ENCODE data around the gene PRAMEF17. TPM values are rescaled to one million over a fixed set of nuclear protein-coding genes. Genes with fewer than 3 reads are reported as not detected.
"Not testable (repeated sequence)": the region's sequence is repeated elsewhere in the genome, so short reads cannot be mapped to it uniquely, and the experiment has no call there.

Gene PRAMEF17
- total RNA-seq, 1 experiment from 2014 or later: not detected

GRCh38 chr1:13356774-13357173, 32.7 kb upstream of the PRAMEF17 start:
- H3K9me3 Mint-ChIP-seq (ENCODE audit: unreplicated experiment); CTCF ChIA-PET; H3K4me3 Mint-ChIP-seq (ENCODE audit: unreplicated experiment); BruUV-seq (replicated peaks); H3K36me3 Mint-ChIP-seq (ENCODE audit: insufficient read depth, unreplicated experiment); POLR2A ChIA-PET; H3K4me1 Mint-ChIP-seq (ENCODE audit: low read depth, unreplicated experiment); H3K36me3 ChIP-seq (ENCODE audit: control insufficient read depth, insufficient read depth, low read length); H3K27me3 ChIP-seq (replicated peaks; ENCODE audit: control insufficient read depth, insufficient read depth, low read length); H3K27me3 Mint-ChIP-seq (ENCODE audit: insufficient read depth, unreplicated experiment); H3K9me3 ChIP-seq; H3K4me1 ChIP-seq; H3K4me3 ChIP-seq (ENCODE audit: low read depth, low read length); H3K27ac Mint-ChIP-seq (ENCODE audit: unreplicated experiment): not testable (repeated sequence)
- intact Hi-C loops (cut with micrococcal nuclease; ENCODE audit: unreplicated experiment): loop anchor here (2.0 kb wide), 1 partner anchor 66 kb away; no protein-coding TSS in a partner anchor
- TF ChIP-seq, protein P1, sequence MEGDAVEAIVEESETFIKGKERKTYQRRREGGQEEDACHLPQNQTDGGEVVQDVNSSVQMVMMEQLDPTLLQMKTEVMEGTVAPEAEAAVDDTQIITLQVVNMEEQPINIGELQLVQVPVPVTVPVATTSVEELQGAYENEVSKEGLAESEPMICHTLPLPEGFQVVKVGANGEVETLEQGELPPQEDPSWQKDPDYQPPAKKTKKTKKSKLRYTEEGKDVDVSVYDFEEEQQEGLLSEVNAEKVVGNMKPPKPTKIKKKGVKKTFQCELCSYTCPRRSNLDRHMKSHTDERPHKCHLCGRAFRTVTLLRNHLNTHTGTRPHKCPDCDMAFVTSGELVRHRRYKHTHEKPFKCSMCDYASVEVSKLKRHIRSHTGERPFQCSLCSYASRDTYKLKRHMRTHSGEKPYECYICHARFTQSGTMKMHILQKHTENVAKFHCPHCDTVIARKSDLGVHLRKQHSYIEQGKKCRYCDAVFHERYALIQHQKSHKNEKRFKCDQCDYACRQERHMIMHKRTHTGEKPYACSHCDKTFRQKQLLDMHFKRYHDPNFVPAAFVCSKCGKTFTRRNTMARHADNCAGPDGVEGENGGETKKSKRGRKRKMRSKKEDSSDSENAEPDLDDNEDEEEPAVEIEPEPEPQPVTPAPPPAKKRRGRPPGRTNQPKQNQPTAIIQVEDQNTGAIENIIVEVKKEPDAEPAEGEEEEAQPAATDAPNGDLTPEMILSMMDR (IDR thresholded peaks at IDR 0.05; ENCODE audit: insufficient read depth in 1 of 2, low read depth in 1 of 2, low read length in 1 of 2, severe bottlenecking in 1 of 2, unreplicated experiment in 1 of 2): peak; percentile 41 to 49
- peak in 1 of 2 experiments; percentile 44 for DNase-seq

- H3K4me1 Mint-ChIP-seq (ENCODE audit: low read depth, unreplicated experiment); H3K9me3 ChIP-seq; H3K27me3 Mint-ChIP-seq (ENCODE audit: insufficient read depth, unreplicated experiment); H3K4me3 Mint-ChIP-seq (ENCODE audit: unreplicated experiment); H3K36me3 ChIP-seq (ENCODE audit: control insufficient read depth, insufficient read depth, low read length); CTCF ChIA-PET; H3K27me3 ChIP-seq (replicated peaks; ENCODE audit: control insufficient read depth, insufficient read depth, low read length); H3K4me3 ChIP-seq (ENCODE audit: low read depth, low read length); POLR2A ChIA-PET; H3K36me3 Mint-ChIP-seq (ENCODE audit: insufficient read depth, unreplicated experiment); H3K9me3 Mint-ChIP-seq (ENCODE audit: unreplicated experiment); H3K4me1 ChIP-seq; H3K27ac Mint-ChIP-seq (ENCODE audit: unreplicated experiment); BruUV-seq (replicated peaks); intact Hi-C loops (cut with micrococcal nuclease; ENCODE audit: unreplicated experiment); DNase-seq: not testable (repeated sequence)
Measured at GRCh38 chr1:13362364-13362763, 27.1 kb upstream of the PRAMEF17 start.

GRCh38 chr1:13364928-13365327, 24.5 kb upstream of the PRAMEF17 start:
- CTCF ChIA-PET: not testable (repeated sequence)

DNA sequence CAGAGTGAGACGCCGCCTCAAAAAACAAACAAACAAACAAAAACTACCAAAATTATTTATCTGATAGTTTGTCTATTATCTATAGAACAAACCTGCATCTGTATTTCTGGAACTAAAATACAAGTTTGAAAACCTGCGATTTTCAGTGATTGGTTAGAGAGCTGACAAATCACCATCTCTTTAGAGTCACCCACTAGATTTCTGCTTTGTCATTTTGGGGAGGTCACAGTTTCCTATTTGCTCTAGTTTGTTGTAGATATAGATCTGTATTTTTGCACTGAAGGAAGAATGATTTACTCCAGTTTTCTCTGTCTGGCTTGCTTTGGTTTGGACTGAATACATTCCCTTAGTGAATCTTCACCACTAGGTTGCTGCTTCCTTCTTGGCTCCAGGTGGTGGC, 22.9 kb upstream of the PRAMEF17 start:
- intact Hi-C loops (cut with micrococcal nuclease; ENCODE audit: unreplicated experiment): not testable (repeated sequence)

More at GRCh38 chr1:13364928-13365327, 24.5 kb upstream of the PRAMEF17 start:
- H3K9me3 ChIP-seq; H3K4me3 Mint-ChIP-seq (ENCODE audit: unreplicated experiment); H3K36me3 Mint-ChIP-seq (ENCODE audit: insufficient read depth, unreplicated experiment); H3K4me3 ChIP-seq (ENCODE audit: low read depth, low read length); H3K36me3 ChIP-seq (ENCODE audit: control insufficient read depth, insufficient read depth, low read length); BruUV-seq (replicated peaks); H3K27ac Mint-ChIP-seq (ENCODE audit: unreplicated experiment); DNase-seq; intact Hi-C loops (cut with micrococcal nuclease; ENCODE audit: unreplicated experiment); H3K27me3 Mint-ChIP-seq (ENCODE audit: insufficient read depth, unreplicated experiment); H3K27me3 ChIP-seq (replicated peaks; ENCODE audit: control insufficient read depth, insufficient read depth, low read length); H3K4me1 ChIP-seq; H3K9me3 Mint-ChIP-seq (ENCODE audit: unreplicated experiment); H3K4me1 Mint-ChIP-seq (ENCODE audit: low read depth, unreplicated experiment); POLR2A ChIA-PET: not testable (repeated sequence)

DNA sequence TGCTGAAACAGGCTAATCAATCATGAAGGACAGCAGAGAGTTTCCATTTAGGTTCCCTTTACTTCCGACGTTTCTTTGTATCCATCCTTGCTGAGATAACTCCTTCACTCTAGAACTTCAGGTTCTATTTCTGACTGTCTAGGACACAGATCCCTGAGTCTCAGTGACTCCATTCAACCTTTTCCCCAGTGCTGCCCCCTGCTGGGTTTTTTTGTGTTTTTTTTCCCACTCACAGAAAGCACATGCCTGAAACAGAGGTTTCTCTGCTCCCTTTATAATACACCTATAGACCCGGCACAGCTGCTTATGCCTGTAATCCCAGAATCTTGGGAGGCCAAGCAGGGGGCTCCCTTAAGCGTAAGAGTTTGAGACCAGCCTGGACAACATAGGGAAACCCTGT, 20.9 kb upstream of the PRAMEF17 start:
- H3K9me3 Mint-ChIP-seq (ENCODE audit: unreplicated experiment); H3K4me1 Mint-ChIP-seq (ENCODE audit: low read depth, unreplicated experiment); H3K4me3 Mint-ChIP-seq (ENCODE audit: unreplicated experiment); BruUV-seq (replicated peaks); CTCF ChIA-PET; H3K27ac Mint-ChIP-seq (ENCODE audit: unreplicated experiment); H3K4me3 ChIP-seq (ENCODE audit: low read depth, low read length); H3K27me3 ChIP-seq (replicated peaks; ENCODE audit: control insufficient read depth, insufficient read depth, low read length); intact Hi-C loops (cut with micrococcal nuclease; ENCODE audit: unreplicated experiment); H3K9me3 ChIP-seq; H3K36me3 ChIP-seq (ENCODE audit: control insufficient read depth, insufficient read depth, low read length); H3K4me1 ChIP-seq; H3K27me3 Mint-ChIP-seq (ENCODE audit: insufficient read depth, unreplicated experiment); H3K36me3 Mint-ChIP-seq (ENCODE audit: insufficient read depth, unreplicated experiment); POLR2A ChIA-PET: not testable (repeated sequence)
- peak in 1 of 2 experiments; percentile 18 for DNase-seq

More for the DNA sequence above, 22.9 kb upstream of the PRAMEF17 start:
- H3K36me3 ChIP-seq (ENCODE audit: control insufficient read depth, insufficient read depth, low read length); H3K9me3 ChIP-seq; DNase-seq; H3K27me3 ChIP-seq (replicated peaks; ENCODE audit: control insufficient read depth, insufficient read depth, low read length); H3K9me3 Mint-ChIP-seq (ENCODE audit: unreplicated experiment); BruUV-seq (replicated peaks); H3K4me3 Mint-ChIP-seq (ENCODE audit: unreplicated experiment); H3K4me1 Mint-ChIP-seq (ENCODE audit: low read depth, unreplicated experiment); POLR2A ChIA-PET; H3K4me3 ChIP-seq (ENCODE audit: low read depth, low read length); H3K36me3 Mint-ChIP-seq (ENCODE audit: insufficient read depth, unreplicated experiment); CTCF ChIA-PET; H3K27me3 Mint-ChIP-seq (ENCODE audit: insufficient read depth, unreplicated experiment); H3K4me1 ChIP-seq; H3K27ac Mint-ChIP-seq (ENCODE audit: unreplicated experiment): not testable (repeated sequence)

DNA sequence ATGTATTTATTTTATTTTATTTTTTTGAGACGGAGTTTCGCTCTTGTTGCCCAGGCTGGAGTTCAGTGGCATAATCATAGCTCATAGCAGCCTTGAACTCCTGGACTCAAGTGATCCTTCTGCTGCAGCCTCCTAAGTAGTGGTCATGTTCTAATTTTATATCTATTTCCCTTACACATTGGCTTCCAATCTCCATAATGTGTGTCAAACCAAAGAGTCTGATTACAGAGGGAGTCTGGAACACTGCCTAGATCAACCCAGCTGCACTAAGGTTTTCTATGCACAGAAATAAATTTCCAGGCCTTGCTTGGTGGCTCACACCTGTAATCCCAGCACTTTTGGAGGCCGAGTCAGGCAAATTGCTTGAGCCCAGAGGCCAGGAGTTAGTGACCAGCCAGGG, 10.4 kb upstream of the PRAMEF17 start:
- H3K36me3 ChIP-seq (ENCODE audit: control insufficient read depth, insufficient read depth, low read length); POLR2A ChIA-PET; H3K9me3 Mint-ChIP-seq (ENCODE audit: unreplicated experiment); intact Hi-C loops (cut with micrococcal nuclease; ENCODE audit: unreplicated experiment); H3K27me3 ChIP-seq (replicated peaks; ENCODE audit: control insufficient read depth, insufficient read depth, low read length); H3K4me1 Mint-ChIP-seq (ENCODE audit: low read depth, unreplicated experiment); H3K27me3 Mint-ChIP-seq (ENCODE audit: insufficient read depth, unreplicated experiment); H3K4me1 ChIP-seq; CTCF ChIA-PET; H3K27ac Mint-ChIP-seq (ENCODE audit: unreplicated experiment); DNase-seq; H3K9me3 ChIP-seq; H3K4me3 Mint-ChIP-seq (ENCODE audit: unreplicated experiment); H3K4me3 ChIP-seq (ENCODE audit: low read depth, low read length); BruUV-seq (replicated peaks); H3K36me3 Mint-ChIP-seq (ENCODE audit: insufficient read depth, unreplicated experiment): not testable (repeated sequence)

DNA sequence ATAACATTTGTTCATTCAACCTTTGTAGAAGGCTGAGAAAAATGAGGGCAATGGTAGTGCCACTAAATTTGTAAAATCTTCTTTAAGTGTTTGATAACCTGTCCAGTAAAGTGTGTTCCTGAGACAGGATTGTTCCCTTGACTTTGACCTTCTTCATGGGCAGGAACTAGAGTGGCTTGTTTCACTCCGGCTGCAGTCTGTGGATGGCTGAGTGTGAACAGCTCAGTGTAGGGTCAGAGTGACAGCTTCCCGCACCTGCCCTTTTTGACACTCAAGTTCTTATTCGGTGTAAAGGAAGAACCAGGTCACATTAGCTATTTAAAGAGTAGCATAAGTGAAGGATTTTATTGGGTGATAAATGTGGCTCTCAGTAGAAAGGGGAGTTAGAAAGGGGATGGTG, 9.1 kb upstream of the PRAMEF17 start:
- H3K27me3 Mint-ChIP-seq (ENCODE audit: insufficient read depth, unreplicated experiment); BruUV-seq (replicated peaks); H3K27ac Mint-ChIP-seq (ENCODE audit: unreplicated experiment); intact Hi-C loops (cut with micrococcal nuclease; ENCODE audit: unreplicated experiment); H3K9me3 ChIP-seq; H3K9me3 Mint-ChIP-seq (ENCODE audit: unreplicated experiment); H3K4me3 ChIP-seq (ENCODE audit: low read depth, low read length); POLR2A ChIA-PET; H3K4me1 ChIP-seq; H3K27me3 ChIP-seq (replicated peaks; ENCODE audit: control insufficient read depth, insufficient read depth, low read length); H3K4me3 Mint-ChIP-seq (ENCODE audit: unreplicated experiment); H3K36me3 Mint-ChIP-seq (ENCODE audit: insufficient read depth, unreplicated experiment); H3K4me1 Mint-ChIP-seq (ENCODE audit: low read depth, unreplicated experiment); H3K36me3 ChIP-seq (ENCODE audit: control insufficient read depth, insufficient read depth, low read length); DNase-seq; CTCF ChIA-PET: not testable (repeated sequence)
